Putamen (tissue), 1 donor: ENCODE measurements around the gene MXD3.
"Not testable (repeated sequence)": the region's sequence is repeated elsewhere in the genome, so short reads cannot be mapped to it uniquely, and the experiment has no call there.

ENCODE experiments used
- DNase-seq: peaks from one replicate; pipeline ENCODE4 v3.0.0-alpha.2; 2016; ENCODE audit warnings: low spot score

Gene MXD3

GRCh38 chr5:177319913-177320588, 8.4 kb upstream of the MXD3 start:
- DNase-seq: no peak

GRCh38 chr5:177317959-177318377, 6.3 kb upstream of the MXD3 start:
- DNase-seq: peak; percentile 64

- DNase-seq: no peak
Measured at GRCh38 chr5:177316005-177316404, 4.3 kb upstream of the MXD3 start.

- no peak for DNase-seq
Measured at GRCh38 chr5:177315411-177315810, 3.7 kb upstream of the MXD3 start.

GRCh38 chr5:177314376-177315342, 3.0 kb upstream of the MXD3 start:
- no peak for DNase-seq

- DNase-seq: no peak
Measured at GRCh38 chr5:177313561-177314259, 2.0 kb upstream of the MXD3 start.

- DNase-seq: no peak
Measured at GRCh38 chr5:177312649-177313181, 1.0 kb upstream of the MXD3 start.

GRCh38 chr5:177311392-177311722, 341 bp downstream of the MXD3 start:
- DNase-seq: no peak

GRCh38 chr5:177310757-177311391, 824 bp downstream of the MXD3 start:
- no peak for DNase-seq

- no peak for DNase-seq
Measured at GRCh38 chr5:177310332-177310731, 1.4 kb downstream of the MXD3 start.

- DNase-seq: no peak
Measured at GRCh38 chr5:177309351-177310191, 2.1 kb downstream of the MXD3 start.

- no peak for DNase-seq
Measured at GRCh38 chr5:177308740-177309139, 3.0 kb downstream of the MXD3 start.

- no peak for DNase-seq
Measured at GRCh38 chr5:177307544-177308363, 3.9 kb downstream of the MXD3 start.

- DNase-seq: no peak
Measured at GRCh38 chr5:177306674-177307543, 4.8 kb downstream of the MXD3 start.

- not testable (repeated sequence) for DNase-seq
Measured at GRCh38 chr5:177306103-177306640, 5.5 kb downstream of the MXD3 start.

GRCh38 chr5:177304392-177305119, 7.1 kb downstream of the MXD3 start:
- DNase-seq: no peak

- DNase-seq: no peak
Measured at GRCh38 chr5:177303925-177304391, 7.7 kb downstream of the MXD3 start.
